Measurements from ENCODE around the gene CMTM8. TPM values are rescaled to one million over a fixed set of nuclear protein-coding genes. Genes with fewer than 3 reads are reported as not detected.

The CMTM8 gene
- total and polyA plus RNA-seq, 2 of the 8 experiments (the other 6 are each of a cell fraction or from before 2014, with no cell fraction given) = 10.5 to 22.4 TPM

GRCh38 chr3:32371461-32372212 is 133.2 kb downstream of the CMTM8 start:
- FAIRE-seq = no peak
- DNase-seq (ENCODE audit: low read depth in 1 of 2, low spot score in 2 of 2) = no peak
- H3K4me2 ChIP-seq (ENCODE audit: insufficient read depth in 1 of 2, low read depth in 2 of 2, low read length in 2 of 2) = no peak overlapping the region
- peaks cover 0 to 5% (median 0%) of the 10 kb centered on the region in 4 experiments; a peak in 2 of 7 replicates for H3K4me1 ChIP-seq (replicated peaks in 1 of 4; ENCODE audit: control insufficient read depth in 3 of 4, insufficient read depth in 4 of 4, low read length in 3 of 4)
- H3K4ac ChIP-seq (replicated peaks; ENCODE audit: insufficient read length, low read depth, low read length) = no peak overlapping the region
- H4K91ac ChIP-seq (replicated peaks; ENCODE audit: insufficient read length, low read length) = no peak overlapping the region
- no peak overlapping the region for H3K9ac ChIP-seq (replicated peaks in 1 of 4; ENCODE audit: extremely low read depth in 1 of 4, low read depth in 3 of 4, low read length in 3 of 4)
- no peak overlapping the region for H3K27ac ChIP-seq (ENCODE audit: low read depth, low read length)
- 88% methylated on average over 7 of the region's 7 CpGs; no CpG with 5 or more reads in 1 of the 2 experiments for WGBS, 2 experiments (ENCODE audit: extremely low coverage in 1 of 2, insufficient coverage in 1 of 2, insufficient read length in 1 of 2, insufficient replicate concordance in 2 of 2, low coverage in 1 of 2, low lambda C conversion rate in 2 of 2, missing lambda C conversion rate in 1 of 2)
- H2AFZ ChIP-seq (ENCODE audit: low read length) = no peak overlapping the region
- no peak overlapping the region for H2BK120ac ChIP-seq (replicated peaks; ENCODE audit: low read depth, low read length)
- no peak overlapping the region for H2BK15ac ChIP-seq (ENCODE audit: low read length)
- H3K14ac ChIP-seq (ENCODE audit: insufficient read length) = no peak overlapping the region
- no peaks in the 10 kb centered on the region for H3K36me3 ChIP-seq (ENCODE audit: control insufficient read depth in 2 of 4, insufficient read depth in 4 of 4, low read length in 3 of 4)
- no peak overlapping the region for H2BK5ac ChIP-seq (ENCODE audit: low read depth, low read length)
- no peak overlapping the region for H2BK20ac ChIP-seq (ENCODE audit: low read length)
- H3K18ac ChIP-seq (ENCODE audit: extremely low read depth, low read length) = no peak overlapping the region
- H4K8ac ChIP-seq (ENCODE audit: extremely low read depth, insufficient read depth, low read length) = no peak overlapping the region
- H3K56ac ChIP-seq (replicated peaks; ENCODE audit: insufficient read length, low read depth, low read length) = no peak overlapping the region
- H3K23ac ChIP-seq (ENCODE audit: insufficient read length) = no peak overlapping the region
- H3K4me3 ChIP-seq (ENCODE audit: extremely low read depth in 1 of 4, insufficient read depth in 2 of 4, low read depth in 3 of 4, low read length in 4 of 4) = no peak overlapping the region
- ChIA-PET CTCF (ENCODE audit: partially characterized antibody) (interaction anchor here (0.6 to 7.3 kb wide), 9 partner anchors 8 to 196 kb away, joined by 3 to 91 read pairs (median 4); no protein-coding TSS in a partner anchor), POLR2A (ENCODE audit: partially characterized antibody) (interaction anchor here (0.9 kb wide), 1 partner anchor 42 kb away, joined by 3 read pairs; no protein-coding TSS in a partner anchor)
- no peaks in the 10 kb centered on the region for H3K9me3 ChIP-seq (ENCODE audit: insufficient read depth in 2 of 2, low read depth in 1 of 2, low read length in 1 of 2)
- no peak overlapping the region for H2AK5ac ChIP-seq (ENCODE audit: low read depth, low read length)
- no peak overlapping the region for H4K5ac ChIP-seq (ENCODE audit: insufficient read length, low read depth, low read length)
- no peaks in the 10 kb centered on the region for H3K79me2 ChIP-seq (ENCODE audit: control insufficient read depth in 1 of 2, insufficient read depth in 2 of 2, low read length in 2 of 2)
- H4K20me1 ChIP-seq (replicated peaks in 1 of 2; ENCODE audit: control insufficient read depth in 1 of 2, insufficient read depth in 2 of 2, low read length in 2 of 2) = no peaks in the 10 kb centered on the region
- no peaks in the 10 kb centered on the region for H3K79me1 ChIP-seq (ENCODE audit: low read depth, low read length)
- H2BK12ac ChIP-seq (ENCODE audit: low read depth, low read length) = no peak overlapping the region
- no peaks in the 10 kb centered on the region for H3K27me3 ChIP-seq (replicated peaks in 1 of 4; ENCODE audit: control insufficient read depth in 3 of 4, extremely low read depth in 1 of 4, insufficient read depth in 3 of 4, low read length in 3 of 4)
- no peaks in the 10 kb centered on the region for H3K23me2 ChIP-seq (ENCODE audit: low read depth, low read length)
- TF ChIP-seq BCL11A (IDR thresholded peaks at IDR 0.05; ENCODE audit: low read depth in 2 of 2, low read length in 2 of 2) (no peak), POLR2AphosphoS5 (IDR thresholded peaks at IDR 0.05; ENCODE audit: low read depth, low read length) (no peak), BACH1 (IDR thresholded peaks at IDR 0.05; ENCODE audit: low read length) (no peak), SP1 (IDR thresholded peaks at IDR 0.05; ENCODE audit: low read depth, low read length) (no peak), SUZ12 (IDR thresholded peaks at IDR 0.05; ENCODE audit: low read length) (no peak), MAFK (IDR thresholded peaks at IDR 0.05; ENCODE audit: low read depth, low read length) (no peak), KDM1A (IDR thresholded peaks at IDR 0.05; ENCODE audit: borderline replicate concordance, low read length) (no peak), TAF1 (IDR thresholded peaks at IDR 0.05; ENCODE audit: low read depth, low read length) (no peak), ZNF274 (IDR thresholded peaks at IDR 0.05; ENCODE audit: borderline replicate concordance, extremely low read depth, low read length) (no peak), GABPA (IDR thresholded peaks at IDR 0.05; ENCODE audit: borderline replicate concordance, insufficient read depth, low read length) (no peak), POLR2A (IDR thresholded peaks at IDR 0.05; ENCODE audit: control extremely low read depth in 1 of 2, low read depth in 2 of 2, low read length in 2 of 2) (no peak), E2F6 (IDR thresholded peaks at IDR 0.05) (no peak), POU5F1 (IDR thresholded peaks at IDR 0.05; ENCODE audit: low read depth, low read length) (no peak)
